K562 (cell line): Measurements from ENCODE around the gene ZNF133. TPM values are rescaled to one million over a fixed set of nuclear protein-coding genes. Genes with fewer than 3 reads are reported as not detected.

Source experiments
- ARID3B ChIP-seq: fragments of 250-450 bp; sonication (Bioruptor Pico); IDR thresholded peaks from 2 replicates; pipeline ENCODE4 v1.4.0; 2020; ENCODE audit warnings: borderline replicate concordance
- BACH1 ChIP-seq: fragments of 200-800 bp; sonication (Bioruptor generic); IDR thresholded peaks from 2 replicates; pipeline ENCODE4 v1.6.1; 2016; ENCODE audit warnings: missing genetic modification characterization, missing compliant biosample characterization
- CREB3 ChIP-seq: fragments of 450-650 bp; conservative IDR thresholded peaks from 2 replicates; pipeline ENCODE4 v1.6.1; 2016; ENCODE audit warnings: missing genetic modification characterization, low read depth, mild to moderate bottlenecking, missing compliant biosample characterization, moderate library complexity
- CREB3L1 ChIP-seq: fragments of 450-650 bp; IDR thresholded peaks from 2 replicates; pipeline ENCODE4 v1.6.1; 2014; ENCODE audit warnings: low read depth, mild to moderate bottlenecking, moderate library complexity, borderline replicate concordance
- CTBP1 ChIP-seq: fragments of 450-650 bp; IDR thresholded peaks from 2 replicates; pipeline ENCODE4 v1.6.1; 2016; ENCODE audit warnings: borderline replicate concordance
- EHMT2 ChIP-seq: fragments of 450-650 bp; IDR thresholded peaks from 2 replicates; pipeline ENCODE4 v1.6.1; 2018; ENCODE audit warnings: antibody characterized with exemption
- EP400 ChIP-seq: fragments of 450-650 bp; IDR thresholded peaks from 2 replicates; pipeline ENCODE4 v1.6.1; 2017; ENCODE audit warnings: antibody characterized with exemption, mild to moderate bottlenecking, moderate library complexity
- KLF13 ChIP-seq: fragments of 450-650 bp; IDR thresholded peaks from 2 replicates; pipeline ENCODE4 v1.6.1; 2016; ENCODE audit warnings: missing genetic modification characterization, low read depth, mild to moderate bottlenecking, missing compliant biosample characterization, moderate library complexity, borderline replicate concordance
- LARP7 ChIP-seq: fragments of 450-650 bp; IDR thresholded peaks from 2 replicates; pipeline ENCODE4 v1.6.1; 2016
- MAX ChIP-seq: sonication (generic); formaldehyde crosslinking; IDR thresholded peaks from 2 replicates; pipeline ENCODE4 v1.9.0; 2022; ENCODE audit warnings: mild to moderate bottlenecking, missing genetic modification reagents
- MEF2D ChIP-seq: conservative IDR thresholded peaks from 2 replicates; pipeline ENCODE4 v1.6.1; 2016; ENCODE audit warnings: low read depth, missing genetic modification characterization, missing compliant biosample characterization
- MXI1 ChIP-seq: IDR thresholded peaks from 2 replicates; pipeline ENCODE4 v1.6.1; 2011; ENCODE audit warnings: low read depth, mild to moderate bottlenecking, improper control_type of control experiment, low read length
- PHF20 ChIP-seq: fragments of 450-650 bp; IDR thresholded peaks from 2 replicates; pipeline ENCODE4 v1.6.1; 2018; ENCODE audit not compliant: partially characterized antibody
- POLR2A ChIP-seq: fragments of 450-650 bp; conservative IDR thresholded peaks from 2 replicates; pipeline ENCODE4 v1.6.1; 2016
- POLR2AphosphoS5 ChIP-seq: IDR thresholded peaks from 2 replicates; pipeline ENCODE4 v1.6.1; 2011; ENCODE audit warnings: mild to moderate bottlenecking, low read depth, low read length, moderate library complexity; ENCODE audit not compliant: control insufficient read depth, insufficient read depth
- POLR2G ChIP-seq: fragments of 200-400 bp; formaldehyde crosslinking; IDR thresholded peaks from 2 replicates; pipeline ENCODE4 v1.6.1; 2017; ENCODE audit warnings: low read depth, mild to moderate bottlenecking, antibody characterized with exemption, low read length, moderate library complexity
- POLR2H ChIP-seq: IDR thresholded peaks from 2 replicates; pipeline ENCODE4 v1.6.1; 2016; ENCODE audit warnings: missing genetic modification characterization, low read depth, mild to moderate bottlenecking, control low read depth, missing compliant biosample characterization, moderate library complexity
- PTTG1 ChIP-seq: fragments of 450-650 bp; IDR thresholded peaks from 2 replicates; pipeline ENCODE4 v1.6.1; 2016; ENCODE audit warnings: low read depth, mild to moderate bottlenecking, missing genetic modification characterization, missing compliant biosample characterization
- SMARCE1 ChIP-seq: fragments of 450-650 bp; IDR thresholded peaks from 2 replicates; pipeline ENCODE4 v1.7.1; 2016; ENCODE audit warnings: mild to moderate bottlenecking
- SP1 ChIP-seq: sonication (generic); formaldehyde crosslinking; IDR thresholded peaks from 2 replicates; pipeline ENCODE4 v1.8.1; 2022; ENCODE audit warnings: mild to moderate bottlenecking, missing genetic modification reagents
- TAF15 ChIP-seq: fragments of 200-400 bp; formaldehyde crosslinking; IDR thresholded peaks from 2 replicates; pipeline ENCODE4 v1.6.1; 2017; ENCODE audit warnings: mild to moderate bottlenecking, low read depth, low read length, moderate library complexity
- TEAD1 ChIP-seq, 2 experiments: fragments of 450-650 bp in 1 of 2; sonication (generic) in 1 of 2; formaldehyde crosslinking; IDR thresholded peaks; 2 replicates each; pipeline versions ENCODE4 v1.4.0 to v1.8.0; 2020 to 2022; ENCODE audit warnings: mild to moderate bottlenecking in 2 of 2, missing genetic modification reagents in 1 of 2
- ZBTB17 ChIP-seq: fragments of 450-650 bp; formaldehyde crosslinking; IDR thresholded peaks from 2 replicates; pipeline ENCODE4 v1.4.0; 2020; ENCODE audit warnings: mild to moderate bottlenecking
- ZNF3 ChIP-seq: fragments of 250-450 bp; sonication (Bioruptor Pico); IDR thresholded peaks from 2 replicates; pipeline ENCODE4 v1.5.0; 2021; ENCODE audit warnings: mild to moderate bottlenecking, moderate library complexity
- polyA plus RNA-seq, 8 experiments: library from polyadenylated mRNA; depleted of rRNA in 4 of 8; stranded (reverse) in 5 of 8; unstranded in 3 of 8; fragments of >200 nt; fragmentation: Nextera tagmentation in 2 of 8; fragmentation: Illumina TruSeq in 1 of 8; extraction: Ambion mirVana in 2 of 8; extraction: Trizol in 1 of 8; gene quantifications; 2 replicates each; pipeline versions ENCODE4 v1.2.1 to v1.2.3, GENCODE V29; 2011 to 2014; ENCODE audit warnings: inconsistent platforms in 1 of 8, missing spikeins in 1 of 8
- total RNA-seq, 7 experiments: library from RNA; depleted of rRNA in 6 of 7; stranded (reverse); fragments of >200 nt in 6 of 7; fragmentation: Illumina TruSeq in 2 of 7; extraction: Trizol in 2 of 7; gene quantifications; 2 replicates each; pipeline versions ENCODE4 v1.2.1 to v1.2.3, GENCODE V29; 2011 to 2021; ENCODE audit warnings: low replicate concordance in 1 of 7

The ZNF133 gene
- total and polyA plus RNA-seq, 9 of the 15 experiments (the other 6 are each of a cell fraction or from before 2014, with no cell fraction given): 1.1 to 6.5 (median 3.8) TPM

GRCh38 chr20:18287915-18288748, at the start of gene ZNF133 (continued):
- TF ChIP-seq ZBTB17 (CRISPR knock-in tag): 0 out of 2 replicates have a peak, but pooled peaks have one; percentile 14
- TF ChIP-seq MEF2D (tag): 0 out of 2 replicates have a peak, but pooled peaks have one; percentile 23
- TF ChIP-seq KLF13: peak; percentile 58; the same call in 1 of the 2 replicates
- TF ChIP-seq POLR2A: peak; percentile 79
- peak; percentile 48; the same call in 1 of the 2 replicates for TF ChIP-seq POLR2AphosphoS5
- no peak for TF ChIP-seq MXI1
- TF ChIP-seq PHF20: peak; percentile 81
- 0 out of 2 replicates have a peak, but pooled peaks have one; percentile 17 for TF ChIP-seq SMARCE1
- peak; percentile 98 for TF ChIP-seq SP1 (CRISPR knock-in tag)
- peak; percentile 33; the same call in 1 of the 2 replicates for TF ChIP-seq CREB3 (tag)
- peak; percentile 95 for TF ChIP-seq CREB3L1
- TF ChIP-seq LARP7: no peak
- TF ChIP-seq MAX: 0 out of 2 replicates have a peak, but pooled peaks have one; percentile 50
- TF ChIP-seq TEAD1 (CRISPR knock-in tag; IDR thresholded peaks at IDR 0.05): 0 out of 4 replicates have a peak, but pooled peaks of 1 of the 2 experiments have one; percentile 36
- 0 out of 2 replicates have a peak, but pooled peaks have one; percentile 26 for TF ChIP-seq CTBP1
- TF ChIP-seq EP400: peak; percentile 67; the same call in 1 of the 2 replicates
- TF ChIP-seq BACH1: peak; percentile 32; the same call in 1 of the 2 replicates
- TF ChIP-seq ZNF3 (CRISPR knock-in tag): no peak
- 0 out of 2 replicates have a peak, but pooled peaks have one; percentile 28 for TF ChIP-seq EHMT2
- TF ChIP-seq TAF15: no peak
- TF ChIP-seq ARID3B (CRISPR knock-in tag): no peak
- TF ChIP-seq POLR2H (tag): no peak
- no peak for TF ChIP-seq PTTG1 (tag)
- TF ChIP-seq POLR2G: peak; percentile 78
